ELR (cell line): Measurements from ENCODE around the gene CHMP4B.

Source experiments
- DNase-seq: peaks from one replicate; pipeline ENCODE4 v3.0.0-alpha.2; 2015; ENCODE audit warnings: low read depth

CHMP4B gene

DNA sequence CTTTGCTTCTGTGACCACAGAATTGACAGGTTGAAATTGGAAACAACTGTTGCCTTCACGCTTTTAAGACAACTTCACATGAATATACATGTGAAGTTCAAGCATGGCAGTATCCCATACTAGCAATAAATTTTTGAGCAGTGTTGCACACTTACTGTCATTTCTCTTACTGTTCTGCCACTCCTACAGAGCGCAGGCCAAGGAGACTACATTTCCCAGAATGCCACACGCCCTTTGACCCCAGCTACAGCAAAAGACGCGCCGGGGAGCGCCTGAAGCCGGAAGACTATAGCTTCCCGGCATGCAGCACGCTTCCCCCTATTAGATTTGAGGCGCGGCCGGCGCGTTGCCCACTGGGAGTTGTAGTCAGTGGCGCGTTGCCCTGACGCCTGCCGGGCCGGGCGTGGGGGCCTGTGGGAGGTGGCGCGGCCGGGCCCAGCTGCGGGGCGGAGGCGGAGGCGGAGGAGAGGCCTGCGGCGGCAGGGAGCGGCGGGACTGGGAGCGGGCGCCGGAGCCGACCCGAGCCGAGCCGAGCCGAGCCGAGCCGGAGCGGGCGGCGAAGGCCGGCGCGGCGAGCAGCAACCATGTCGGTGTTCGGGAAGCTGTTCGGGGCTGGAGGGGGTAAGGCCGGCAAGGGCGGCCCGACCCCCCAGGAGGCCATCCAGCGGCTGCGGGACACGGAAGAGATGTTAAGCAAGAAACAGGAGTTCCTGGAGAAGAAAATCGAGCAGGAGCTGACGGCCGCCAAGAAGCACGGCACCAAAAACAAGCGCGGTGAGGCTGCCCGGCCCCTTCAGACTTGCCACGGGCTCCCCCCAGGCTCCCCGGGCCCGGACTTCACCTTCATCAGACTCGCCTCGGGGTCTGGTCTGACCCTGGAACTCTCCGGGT is at the start of gene CHMP4B:
Gene CHMP4B, plus strand, starts transcription at position 464 of the 891 bp plus-strand sequence. Its CDS starts 121 bp downstream, at position 585.
- DNase-seq, result peak; percentile 100

GRCh38 chr20:33761698-33762250 is 49.4 kb upstream of the CHMP4B start:
- no peak for DNase-seq

- DNase-seq, result no peak
Observed at GRCh38 chr20:33765099-33765498, 46.0 kb upstream of the CHMP4B start.

DNA sequence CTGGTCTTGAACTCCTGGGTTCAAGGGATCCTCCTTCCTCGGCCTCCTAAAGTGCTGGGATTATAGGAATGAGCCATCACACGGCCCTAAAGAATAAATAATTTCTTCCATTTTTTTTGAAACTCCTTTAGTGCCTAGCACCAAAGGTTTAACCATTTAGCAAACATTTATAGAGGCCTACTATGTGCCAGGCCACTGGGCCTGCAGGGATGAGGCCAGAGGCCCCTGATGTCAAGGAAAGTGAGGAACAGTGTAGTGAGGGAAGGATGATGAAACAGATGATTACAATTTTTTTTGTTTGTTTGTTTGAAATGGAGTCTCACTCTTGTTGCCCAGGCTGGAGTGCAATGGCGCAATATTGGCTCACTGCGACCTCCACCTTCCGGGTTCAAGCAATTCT is 45.6 kb upstream of the CHMP4B start:
- no peak for DNase-seq

DNA sequence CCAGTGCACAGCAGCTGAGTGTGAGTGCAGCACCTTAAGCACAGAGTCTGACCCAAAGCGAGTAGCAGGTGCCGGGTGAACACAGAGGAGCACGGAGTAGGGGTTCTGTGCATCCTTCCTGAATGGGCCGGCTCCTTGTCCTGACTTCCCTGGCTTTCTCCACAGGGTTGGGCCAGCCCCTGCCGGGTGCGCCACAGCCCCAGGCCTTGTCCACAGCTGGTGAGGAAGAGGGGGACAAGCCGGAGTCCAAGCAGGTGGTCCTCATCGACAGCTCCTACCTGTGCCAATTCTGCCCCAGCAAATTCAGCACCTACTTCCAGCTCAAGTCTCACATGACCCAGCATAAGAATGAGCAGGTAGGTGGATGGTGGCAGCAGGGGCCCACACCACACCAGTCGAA is 44.5 kb upstream of the CHMP4B start:
- DNase-seq, result no peak

DNA sequence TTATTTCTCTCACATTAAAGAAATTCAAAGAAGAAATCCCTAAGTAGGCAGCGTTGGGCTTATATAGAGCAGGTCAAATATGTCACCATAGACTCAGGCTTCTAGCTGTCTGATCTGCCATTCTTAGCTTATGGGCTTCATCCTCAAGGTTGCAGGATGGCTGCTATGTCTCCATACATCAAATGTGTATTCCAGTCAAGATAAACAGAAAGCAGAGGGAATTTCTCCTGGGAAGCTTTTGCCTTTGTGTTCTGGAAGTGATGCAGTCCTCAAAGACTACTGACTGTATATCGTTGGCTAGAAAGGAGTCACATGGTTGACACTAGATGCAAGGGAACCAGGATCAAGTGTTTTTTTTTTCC is 43.4 kb upstream of the CHMP4B start:
- no peak for DNase-seq

DNA sequence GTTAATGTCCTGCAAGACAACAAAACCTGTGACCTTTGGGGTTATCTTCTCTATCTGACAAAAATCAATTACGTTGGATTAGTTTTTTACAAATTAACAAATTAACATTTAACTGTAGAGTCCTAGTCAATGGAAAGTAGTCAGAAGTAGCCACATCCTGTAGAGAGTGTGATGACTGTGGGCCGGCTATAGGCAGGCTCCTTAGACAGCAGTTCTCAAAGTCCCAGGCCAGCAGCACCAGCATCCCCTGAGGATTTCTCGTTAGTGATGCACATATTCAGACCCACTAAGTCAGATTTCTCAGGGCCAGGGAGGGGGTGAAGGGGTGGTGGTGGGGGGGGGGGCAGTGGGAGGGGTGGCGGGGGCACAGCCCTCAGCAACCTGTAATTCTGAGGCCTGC is 42.1 kb upstream of the CHMP4B start:
- no peak for DNase-seq

DNA sequence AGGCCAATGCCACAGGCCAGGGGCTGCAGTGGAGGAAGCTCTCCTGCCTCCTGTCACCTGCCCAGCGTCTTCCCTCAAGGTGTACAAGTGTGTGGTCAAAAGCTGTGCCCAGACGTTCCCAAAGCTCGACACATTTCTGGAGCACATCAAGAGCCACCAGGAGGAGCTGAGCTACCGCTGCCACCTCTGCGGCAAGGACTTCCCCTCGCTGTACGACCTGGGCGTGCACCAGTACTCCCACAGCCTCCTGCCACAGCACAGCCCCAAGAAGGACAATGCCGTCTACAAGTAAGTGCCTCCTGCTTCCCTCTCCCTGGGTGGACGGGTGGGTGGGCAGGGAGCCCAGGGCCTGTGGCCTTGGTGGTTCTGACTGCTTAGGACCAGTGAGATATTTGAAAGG is 41.1 kb upstream of the CHMP4B start:
- DNase-seq, result no peak

GRCh38 chr20:33771938-33772337 is 39.2 kb upstream of the CHMP4B start:
- DNase-seq, result no peak

DNA sequence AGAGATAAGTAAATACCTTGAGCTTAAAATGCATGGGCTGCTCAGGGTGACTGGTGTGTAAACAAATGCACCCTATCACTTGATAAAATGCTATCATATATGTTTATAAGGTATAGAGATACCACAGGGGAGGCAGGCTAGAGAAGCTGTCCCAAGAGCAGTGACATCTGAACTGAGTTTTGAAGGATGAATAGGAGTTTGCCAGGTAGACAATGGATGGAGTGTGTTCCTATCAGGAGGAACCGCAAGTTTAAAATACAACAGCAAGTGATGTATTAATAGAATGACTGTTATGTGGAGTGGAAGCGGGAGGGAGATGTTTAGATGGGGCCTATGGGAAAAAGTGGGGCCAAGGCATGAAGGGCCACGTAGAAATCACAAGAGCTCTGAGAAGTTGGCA is 38.7 kb upstream of the CHMP4B start:
- no peak for DNase-seq

DNA sequence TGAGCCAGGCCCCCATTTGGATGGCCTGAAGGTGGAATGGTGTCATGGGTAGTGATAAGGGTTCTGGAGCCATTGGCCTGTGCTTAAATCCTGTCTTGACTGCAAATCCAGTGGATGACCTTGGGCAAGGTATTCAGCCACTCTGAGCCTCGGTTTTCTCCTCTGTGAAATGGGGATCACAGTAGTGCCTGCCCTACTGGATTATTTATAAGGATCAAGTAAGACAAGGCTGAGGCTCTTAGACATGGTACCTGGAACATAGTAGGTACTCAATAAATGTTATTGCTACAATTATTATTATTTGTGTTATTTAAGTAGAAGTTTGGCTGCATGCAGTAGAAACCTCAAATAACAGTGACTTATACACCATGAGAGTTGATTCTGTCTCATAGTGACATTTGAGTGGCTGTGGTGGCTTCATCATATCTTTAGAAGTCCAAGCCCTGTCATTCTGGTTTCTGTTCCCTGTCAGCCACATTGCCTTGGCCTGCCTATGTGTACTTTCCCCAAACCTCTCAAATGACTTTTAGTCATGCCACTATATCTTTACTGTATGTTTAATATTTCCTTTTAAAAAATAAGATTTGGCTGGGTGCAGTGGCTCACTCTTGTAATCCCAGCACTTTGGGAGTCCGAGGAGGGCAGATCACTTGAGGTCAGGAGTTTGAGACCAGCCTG is 37.6 kb upstream of the CHMP4B start:
- DNase-seq, result no peak

DNA sequence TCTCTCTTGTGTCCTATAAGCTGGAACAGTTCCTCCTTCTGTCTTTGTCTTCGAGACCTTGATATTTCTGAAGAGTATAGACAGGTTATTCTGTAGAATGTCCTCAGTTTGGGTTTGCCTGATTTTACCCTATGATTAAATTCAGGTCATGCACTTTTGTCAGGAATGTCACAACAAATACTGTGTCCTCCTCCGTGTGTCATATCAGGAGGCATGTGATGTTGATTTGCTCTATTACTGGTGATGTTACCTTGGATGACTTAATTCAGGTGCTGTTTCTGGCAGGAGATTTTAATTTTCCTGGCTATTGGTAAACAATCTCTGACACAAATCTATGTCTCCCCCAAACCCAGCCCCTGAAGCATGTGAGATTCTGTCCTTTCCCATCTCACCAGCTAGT is 33.3 kb upstream of the CHMP4B start:
- no peak for DNase-seq

- DNase-seq, result no peak
Observed at GRCh38 chr20:33781133-33781532, 30.0 kb upstream of the CHMP4B start.

GRCh38 chr20:33781945-33782344 is 29.2 kb upstream of the CHMP4B start:
- DNase-seq, result no peak

DNA sequence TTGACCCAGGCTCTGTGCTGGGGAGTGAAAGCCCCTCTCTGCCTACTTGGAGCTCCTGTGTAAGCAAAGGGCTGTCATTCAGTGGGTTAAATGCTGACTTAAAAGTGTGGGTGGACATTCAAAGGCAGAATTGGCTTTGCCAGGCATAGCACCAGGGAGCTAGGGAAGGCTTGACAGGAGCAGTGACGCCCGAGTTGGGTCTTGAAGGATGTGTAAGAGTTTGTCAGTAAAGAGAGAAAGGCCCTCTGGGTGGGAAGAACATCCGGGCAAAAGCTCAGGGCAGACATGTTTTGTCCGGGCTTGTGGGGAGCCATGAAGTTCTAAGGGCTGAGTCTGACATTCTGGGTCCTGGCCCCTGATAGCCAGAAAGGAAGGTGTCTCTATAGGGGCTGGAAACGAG is 27.9 kb upstream of the CHMP4B start:
- no peak for DNase-seq

- DNase-seq, result no peak
Observed at GRCh38 chr20:33783818-33784217, 27.3 kb upstream of the CHMP4B start.

- no peak for DNase-seq
Observed at GRCh38 chr20:33784225-33784624, 26.9 kb upstream of the CHMP4B start.

GRCh38 chr20:33785503-33785902 is 25.6 kb upstream of the CHMP4B start:
- no peak for DNase-seq

GRCh38 chr20:33787253-33787891 is 23.8 kb upstream of the CHMP4B start:
- DNase-seq, result no peak

- no peak for DNase-seq
Observed at GRCh38 chr20:33788351-33789049, 22.6 kb upstream of the CHMP4B start.

DNA sequence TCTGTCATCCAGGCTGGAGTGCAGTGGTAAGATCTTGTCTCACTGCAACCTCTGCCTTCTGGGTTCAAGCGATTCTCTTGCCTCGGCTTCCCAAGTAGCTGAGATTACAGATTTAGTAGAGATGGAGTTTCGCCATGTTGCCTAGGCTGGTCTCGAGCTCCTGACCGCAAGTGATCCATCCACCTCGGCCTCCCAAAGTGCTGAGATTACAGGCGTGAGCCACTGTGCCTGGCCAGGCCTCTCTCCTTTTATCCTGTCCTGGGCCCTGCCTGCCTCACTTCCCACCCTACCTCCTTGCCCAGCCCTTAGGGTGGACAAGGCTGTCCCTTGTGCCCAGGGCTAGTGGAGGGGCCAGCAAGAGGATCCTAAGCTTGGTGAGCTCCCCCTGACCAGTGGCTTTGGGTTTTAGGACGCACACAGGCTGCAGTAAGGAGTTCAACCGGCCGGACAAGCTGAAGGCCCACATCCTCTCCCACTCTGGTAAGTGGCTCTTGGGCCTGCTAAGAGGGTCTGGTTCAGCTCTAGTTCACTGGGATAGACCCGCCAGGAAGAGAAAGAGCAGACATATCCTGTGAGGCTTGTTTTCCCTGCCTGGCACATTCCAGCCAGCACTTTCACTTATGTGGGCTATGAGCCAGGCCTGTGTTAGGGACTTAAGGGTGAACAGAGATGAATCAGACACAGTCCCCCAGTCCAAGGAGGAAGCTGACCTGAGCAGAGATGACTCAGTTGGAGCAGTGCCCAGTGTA is 21.9 kb upstream of the CHMP4B start:
- DNase-seq, result peak; percentile 100

DNA sequence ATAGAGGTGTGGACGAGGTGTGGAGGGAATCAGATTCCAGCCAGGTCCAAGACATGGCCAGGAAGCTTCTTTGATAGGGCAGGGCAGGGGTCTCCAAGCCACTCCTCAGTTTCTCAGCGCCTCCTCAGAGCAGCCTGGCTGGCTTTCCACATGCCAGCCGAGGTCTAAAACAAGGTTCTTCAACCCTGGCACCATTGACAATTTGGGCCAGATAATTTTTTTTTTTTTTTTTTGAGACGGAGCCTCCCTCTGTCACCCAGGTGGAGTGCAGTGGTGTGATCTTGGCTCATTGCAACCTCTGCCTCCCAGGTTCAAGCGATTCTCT is 21.3 kb upstream of the CHMP4B start:
- no peak for DNase-seq
